Testis (tissue), 3 donors: ENCODE data around the gene ACACA. TPM values are rescaled to one million over a fixed set of nuclear protein-coding genes. Genes with fewer than 3 reads are reported as not detected.

Source experiments
- DNase-seq: peaks from one replicate; pipeline ENCODE4 v3.0.0-alpha.2; 2019
- H3K27ac ChIP-seq, 2 donors: fragments of 200-600 bp; sonication (generic); one replicate each; pipeline ENCODE4 v1.5.1; 2019
- H3K27me3 ChIP-seq: fragments of 200-600 bp; sonication (generic); one replicate; pipeline ENCODE4 v1.5.1; 2019
- H3K36me3 ChIP-seq: fragments of 200-600 bp; sonication (generic); one replicate; pipeline ENCODE4 v1.5.1; 2017; ENCODE audit warnings: low read depth; ENCODE audit errors: missing control alignments
- H3K4me1 ChIP-seq: fragments of 200-600 bp; sonication (generic); one replicate; pipeline ENCODE4 v1.5.1; 2019
- H3K4me3 ChIP-seq, 2 donors: fragments of 200-600 bp; sonication (generic); one replicate each; pipeline ENCODE4 v1.5.1; 2017 to 2019
- H3K9me3 ChIP-seq: fragments of 200-600 bp; sonication (generic); one replicate; pipeline ENCODE4 v1.5.1; 2017
- POLR2A ChIP-seq: fragments of 450-650 bp; IDR thresholded peaks from one replicate; pipeline ENCODE4 v1.6.1; 2017; ENCODE audit warnings: antibody characterized with exemption, mild to moderate bottlenecking, moderate library complexity
- WGBS, 2 donors: methylation state at CpG; one replicate each; pipeline ENCODE4 v1.1.5; 2018; 5-methylcytosine and 5-hydroxymethylcytosine counted together
- intact Hi-C: fragments of 100-400 bp; cut with DNase I; formaldehyde crosslinking; loops from one replicate; pipeline ENCODE4 v1.15.1; 2023; ENCODE audit warnings: low total_unique reads
- polyA plus RNA-seq: library from polyadenylated mRNA; stranded (reverse); fragments of 350-450 nt; fragmentation: Illumina TruSeq; extraction: RNeasy Lipid Tissue Mini Kit (QIAGEN cat#74804); gene quantifications from one replicate; pipeline ENCODE4 v1.2.3, GENCODE V29; 2014; ENCODE audit warnings: low read depth, low replicate concordance; ENCODE audit not compliant: insufficient read depth
- total RNA-seq, 2 donors: library from RNA; depleted of rRNA; stranded (reverse); fragments of >200 nt; gene quantifications; one replicate each; pipeline ENCODE4 v1.2.3, GENCODE V29; 2016
- TF ChIP-seq, protein P1 (sequence below), 3 experiments: fragments of 450-650 bp in 2 of 3; fragments of 200-600 bp in 1 of 3; sonication (generic) in 1 of 3; IDR thresholded peaks; one replicate each; pipeline ENCODE4 v1.5.1; 2016 to 2019; ENCODE audit warnings: antibody characterized with exemption in 3 of 3, mild to moderate bottlenecking in 2 of 3, moderate library complexity in 1 of 3

Gene ACACA
- total and polyA plus RNA-seq, 3 donors from 2014 or later = 43.4 to 65.0 (median 56.0) TPM

GRCh38 chr17:37317867-37318266 lies 88.8 kb downstream of the ACACA start:
- H3K4me3 ChIP-seq = no peak overlapping the region
- H3K27ac ChIP-seq = no peak overlapping the region
- H3K36me3 ChIP-seq = no peaks in the 10 kb centered on the region
- no peaks in the 10 kb centered on the region for H3K4me1 ChIP-seq
- intact Hi-C loops = no loop called here
- no peak for DNase-seq
- H3K9me3 ChIP-seq = no peaks in the 10 kb centered on the region
- no peak for TF ChIP-seq POLR2A
- TF ChIP-seq, protein P1, sequence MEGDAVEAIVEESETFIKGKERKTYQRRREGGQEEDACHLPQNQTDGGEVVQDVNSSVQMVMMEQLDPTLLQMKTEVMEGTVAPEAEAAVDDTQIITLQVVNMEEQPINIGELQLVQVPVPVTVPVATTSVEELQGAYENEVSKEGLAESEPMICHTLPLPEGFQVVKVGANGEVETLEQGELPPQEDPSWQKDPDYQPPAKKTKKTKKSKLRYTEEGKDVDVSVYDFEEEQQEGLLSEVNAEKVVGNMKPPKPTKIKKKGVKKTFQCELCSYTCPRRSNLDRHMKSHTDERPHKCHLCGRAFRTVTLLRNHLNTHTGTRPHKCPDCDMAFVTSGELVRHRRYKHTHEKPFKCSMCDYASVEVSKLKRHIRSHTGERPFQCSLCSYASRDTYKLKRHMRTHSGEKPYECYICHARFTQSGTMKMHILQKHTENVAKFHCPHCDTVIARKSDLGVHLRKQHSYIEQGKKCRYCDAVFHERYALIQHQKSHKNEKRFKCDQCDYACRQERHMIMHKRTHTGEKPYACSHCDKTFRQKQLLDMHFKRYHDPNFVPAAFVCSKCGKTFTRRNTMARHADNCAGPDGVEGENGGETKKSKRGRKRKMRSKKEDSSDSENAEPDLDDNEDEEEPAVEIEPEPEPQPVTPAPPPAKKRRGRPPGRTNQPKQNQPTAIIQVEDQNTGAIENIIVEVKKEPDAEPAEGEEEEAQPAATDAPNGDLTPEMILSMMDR (IDR thresholded peaks at IDR 0.05) = no peak
- no peaks in the 10 kb centered on the region for H3K27me3 ChIP-seq

DNA sequence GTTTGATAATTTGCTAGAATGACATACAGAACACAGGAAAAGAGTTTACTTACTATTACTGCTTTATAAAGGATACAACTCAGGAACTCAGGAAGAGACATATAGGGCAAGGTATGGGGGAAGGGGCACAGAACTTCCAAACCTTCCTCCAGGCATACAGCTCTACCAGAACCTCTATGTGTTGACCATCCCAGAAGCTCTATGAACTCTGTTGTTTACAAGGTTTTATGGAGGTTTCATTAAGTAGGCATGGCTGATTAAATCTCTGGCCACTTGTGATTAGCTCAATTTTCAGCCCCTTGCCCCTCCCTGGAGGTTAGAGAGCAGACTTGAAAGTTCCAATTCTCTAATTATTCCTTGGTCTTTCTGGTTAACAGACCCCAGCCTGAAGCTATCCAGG lies 91.0 kb downstream of the ACACA start:
- no peaks in the 10 kb centered on the region for H3K9me3 ChIP-seq
- no peak for TF ChIP-seq POLR2A
- TF ChIP-seq, protein P1 (IDR thresholded peaks at IDR 0.05) = no peak
- no peak for DNase-seq
- no peaks in the 10 kb centered on the region for H3K4me1 ChIP-seq
- H3K27me3 ChIP-seq = no peaks in the 10 kb centered on the region
- intact Hi-C loops = no loop called here
- H3K4me3 ChIP-seq = no peak overlapping the region
- no peak overlapping the region for H3K27ac ChIP-seq
- no peaks in the 10 kb centered on the region for H3K36me3 ChIP-seq

DNA sequence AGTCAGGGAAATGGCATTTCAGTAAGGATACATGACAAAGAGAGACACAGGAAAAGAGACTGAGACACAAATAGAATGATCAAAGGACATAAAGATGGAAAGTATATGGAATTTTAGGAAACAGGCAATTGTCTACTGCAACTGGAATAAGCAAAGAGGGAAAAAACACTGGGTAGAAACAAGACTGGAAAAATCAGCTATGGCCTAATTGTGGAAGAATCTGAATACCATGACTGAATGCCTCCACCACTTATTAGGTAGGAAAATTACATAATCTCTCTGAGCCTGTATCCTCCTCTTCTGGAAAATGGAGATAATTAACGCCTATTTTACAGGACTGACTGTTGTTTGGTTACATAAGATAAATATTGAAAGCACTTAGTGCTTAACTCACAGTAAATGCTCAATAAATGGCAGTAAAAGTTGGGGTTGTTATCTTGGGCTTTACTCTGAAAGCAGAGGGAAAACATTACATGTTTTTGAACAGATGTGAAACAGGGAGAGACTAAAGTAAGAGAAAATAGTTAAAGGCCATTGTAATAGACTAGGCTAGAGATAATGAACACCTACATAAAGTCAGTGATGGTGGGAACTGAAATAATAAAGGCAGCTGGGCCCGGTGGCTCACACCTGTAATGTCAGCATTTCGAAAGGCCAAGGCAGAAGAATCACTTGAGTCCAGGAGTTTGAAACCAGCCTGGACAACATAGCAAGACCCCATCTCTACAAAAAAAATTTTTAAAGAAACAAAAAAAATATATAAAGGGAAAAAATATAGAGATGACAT lies 94.3 kb downstream of the ACACA start:
- no peaks in the 10 kb centered on the region for H3K27me3 ChIP-seq
- TF ChIP-seq, protein P1 (IDR thresholded peaks at IDR 0.05) = no peak
- TF ChIP-seq POLR2A = no peak
- DNase-seq = no peak
- H3K9me3 ChIP-seq = no peaks in the 10 kb centered on the region
- H3K36me3 ChIP-seq = no peaks in the 10 kb centered on the region
- H3K4me1 ChIP-seq = no peaks in the 10 kb centered on the region
- H3K4me3 ChIP-seq = no peak overlapping the region
- no peak overlapping the region for H3K27ac ChIP-seq
- intact Hi-C loops = no loop called here
- 77 to 81% methylated on average over 3 of the region's 3 CpGs for WGBS, 2 donors

DNA sequence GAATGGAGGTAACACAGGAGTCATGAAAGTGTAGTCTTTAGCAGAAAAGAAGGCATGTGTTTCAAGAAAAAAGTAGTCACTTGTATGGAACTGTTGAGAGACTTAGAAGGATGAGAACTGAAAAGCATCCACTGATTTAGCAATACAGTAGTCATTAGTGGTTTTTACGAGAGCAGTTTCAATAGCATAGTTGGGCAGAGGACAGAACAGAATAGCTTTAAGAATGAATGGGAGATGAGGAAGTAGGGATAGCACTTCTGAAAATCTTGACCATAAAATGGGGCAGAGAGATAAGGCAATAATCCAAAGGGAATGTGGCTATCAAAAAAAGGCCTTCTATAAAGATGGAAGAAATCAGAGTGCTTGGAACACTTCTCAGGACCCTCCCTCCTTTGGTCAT lies 95.7 kb downstream of the ACACA start:
- Histone ChIP-seq H3K4me1 (no peaks in the 10 kb centered on the region), H3K27ac (no peak overlapping the region), H3K36me3 (no peaks in the 10 kb centered on the region), H3K27me3 (no peaks in the 10 kb centered on the region), H3K9me3 (no peaks in the 10 kb centered on the region), H3K4me3 (no peak overlapping the region)
- no peak for TF ChIP-seq POLR2A
- no peak for DNase-seq
- intact Hi-C loops = no loop called here
- WGBS, 2 donors = 86 to 88% methylated on average over 1 of the region's 1 CpG

- no peak for DNase-seq
- intact Hi-C loops = no loop called here
- no peaks in the 10 kb centered on the region for H3K4me1 ChIP-seq
- WGBS, 2 donors = 86 to 96% methylated on average over 5 of the region's 5 CpGs
- TF ChIP-seq, protein P1 (IDR thresholded peaks at IDR 0.05) = no peak
- no peak for TF ChIP-seq POLR2A
- no peaks in the 10 kb centered on the region for H3K27me3 ChIP-seq
- no peak overlapping the region for H3K4me3 ChIP-seq
- no peak overlapping the region for H3K27ac ChIP-seq
- no peaks in the 10 kb centered on the region for H3K9me3 ChIP-seq
- no peaks in the 10 kb centered on the region for H3K36me3 ChIP-seq
Observed at GRCh38 chr17:37309051-37309450, 97.6 kb downstream of the ACACA start.
